H1 (cell line): ENCODE results near the gene CENPF.

Source experiments
- ATF2 ChIP-seq: IDR thresholded peaks from 2 replicates; pipeline ENCODE4 v1.6.1; 2012; ENCODE audit warnings: low read length, inconsistent platforms
- BACH1 ChIP-seq: IDR thresholded peaks from 2 replicates; pipeline ENCODE4 v1.6.1; 2012; ENCODE audit warnings: low read length, improper control_type of control experiment
- CREB1 ChIP-seq: IDR thresholded peaks from 2 replicates; pipeline ENCODE4 v1.6.1; 2012; ENCODE audit warnings: inconsistent platforms
- CTCF ChIP-seq, 3 experiments: IDR thresholded peaks; 1 replicate in 2 of 3; 2 replicates in 1 of 3; pipeline versions ENCODE4 v1.5.1 to v1.6.1; 2011; ENCODE audit warnings: low read length in 3 of 3, mild to moderate bottlenecking in 3 of 3, inconsistent platforms in 2 of 3, low read depth in 1 of 3, moderate library complexity in 1 of 3; ENCODE audit not compliant: insufficient read depth in 1 of 3; ENCODE audit errors: control extremely low read depth in 1 of 3
- EZH2 ChIP-seq: fragments of 200-600 bp; sonication (generic); IDR thresholded peaks from 2 replicates; pipeline ENCODE4 v1.7.1; 2012; ENCODE audit warnings: low read depth, mild to moderate bottlenecking, moderate library complexity, low read length, inconsistent platforms; ENCODE audit not compliant: severe bottlenecking
- PHF8 ChIP-seq: fragments of 200-600 bp; sonication (generic); conservative IDR thresholded peaks from 2 replicates; pipeline ENCODE4 v1.7.1; 2012; ENCODE audit warnings: low read depth, mild to moderate bottlenecking, inconsistent platforms, low read length, moderate library complexity
- POLR2A ChIP-seq, 2 experiments: IDR thresholded peaks; 1 replicate in 1 of 2; 2 replicates in 1 of 2; pipeline ENCODE4 v1.6.1; 2011; ENCODE audit warnings: low read depth in 2 of 2, low read length in 2 of 2, mild to moderate bottlenecking in 2 of 2; ENCODE audit errors: control extremely low read depth in 1 of 2
- SUZ12 ChIP-seq: fragments of 200-600 bp; sonication (generic); IDR thresholded peaks from 2 replicates; pipeline ENCODE4 v1.6.1; 2012; ENCODE audit warnings: mild to moderate bottlenecking, inconsistent platforms, low read length, moderate library complexity, mixed read lengths
- TAF1 ChIP-seq: IDR thresholded peaks from 2 replicates; pipeline ENCODE4 v1.6.1; 2011; ENCODE audit warnings: mild to moderate bottlenecking, low read depth, low read length

GRCh38 chr1:214641214-214641895 is 38.4 kb downstream of the CENPF start:
- TF ChIP-seq BACH1, result no peak
- TF ChIP-seq CTCF (IDR thresholded peaks at IDR 0.05; ENCODE audit: control extremely low read depth in 1 of 3, insufficient read depth in 1 of 3, low read depth in 1 of 3, low read length in 3 of 3), result no peak
- no peak for TF ChIP-seq CREB1
- TF ChIP-seq ATF2, result no peak
- TF ChIP-seq EZH2, result no peak
- no peak for TF ChIP-seq TAF1
- TF ChIP-seq PHF8, result no peak
- no peak for TF ChIP-seq POLR2A (IDR thresholded peaks at IDR 0.05; ENCODE audit: control extremely low read depth in 1 of 2, low read depth in 2 of 2, low read length in 2 of 2)
- TF ChIP-seq SUZ12, result no peak
